Body of pancreas (tissue), 4 donors: ENCODE data around the gene UPP2. TPM values are rescaled to one million over a fixed set of nuclear protein-coding genes. Genes with fewer than 3 reads are reported as not detected.

Source experiments
- ATAC-seq: fragments of 150-250 bp; one replicate; pipeline ENCODE4 v1.9.1; 2016
- DNase-seq, 4 donors: peaks; one replicate each; pipeline ENCODE4 v3.0.0-alpha.2; 2019
- H3K27ac ChIP-seq, 4 donors: fragments of 200-600 bp; sonication (generic); 1 replicate in 3 of 4; 2 replicates in 1 of 4; pipeline versions ENCODE4 v1.5.1 to v1.6.1; 2016 to 2019; ENCODE audit warnings: mild to moderate bottlenecking in 1 of 4, mixed read lengths in 1 of 4, moderate library complexity in 1 of 4
- H3K27me3 ChIP-seq, 2 donors: fragments of 200-600 bp; sonication (generic); one replicate each; pipeline ENCODE4 v1.6.0; 2016; ENCODE audit warnings: mild to moderate bottlenecking in 1 of 2
- H3K36me3 ChIP-seq, 2 donors: fragments of 200-600 bp; sonication (generic); replicated peaks in 1 of 2; 2 replicates each; pipeline ENCODE4 v1.5.1; 2016; ENCODE audit warnings: low read depth in 2 of 2; ENCODE audit not compliant: insufficient read depth in 1 of 2
- H3K4me1 ChIP-seq: fragments of 200-600 bp; sonication (generic); one replicate; pipeline ENCODE4 v1.6.0; 2016
- H3K4me3 ChIP-seq, 2 donors: fragments of 200-600 bp; sonication (generic); 1 replicate in 1 of 2; 2 replicates in 1 of 2; pipeline ENCODE4 v1.5.1; 2016 to 2019
- H3K9me3 ChIP-seq, 3 donors: fragments of 200-600 bp; sonication (generic); 1 replicate in 2 of 3; 2 replicates in 1 of 3; pipeline ENCODE4 v1.5.1; 2016
- POLR2A ChIP-seq, 3 donors: fragments of 450-650 bp; IDR thresholded peaks; one replicate each; pipeline ENCODE4 v1.6.1; 2016; ENCODE audit warnings: antibody characterized with exemption in 3 of 3, mild to moderate bottlenecking in 2 of 3
- WGBS, 2 donors: methylation state at CpG; one replicate each; pipeline ENCODE4 v1.1.5; 2017; 5-methylcytosine and 5-hydroxymethylcytosine counted together
- intact Hi-C: fragments of 100-400 bp; cut with DNase I; formaldehyde crosslinking; loops from one replicate; pipeline ENCODE4 v1.15.1; 2023
- total RNA-seq, 2 donors: library from RNA; depleted of rRNA; stranded (reverse); fragments of >200 nt; gene quantifications; one replicate each; pipeline ENCODE4 v1.1.0, GENCODE V29; 2016
- TF ChIP-seq, protein P1 (sequence below), 7 experiments: fragments of 450-650 bp in 4 of 7; fragments of 200-600 bp in 3 of 7; sonication (generic) in 3 of 7; IDR thresholded peaks; one replicate each; pipeline ENCODE4 v1.5.1; 2016 to 2019; ENCODE audit warnings: antibody characterized with exemption in 7 of 7

The UPP2 gene
- total RNA-seq, 2 donors from 2014 or later = not detected

DNA sequence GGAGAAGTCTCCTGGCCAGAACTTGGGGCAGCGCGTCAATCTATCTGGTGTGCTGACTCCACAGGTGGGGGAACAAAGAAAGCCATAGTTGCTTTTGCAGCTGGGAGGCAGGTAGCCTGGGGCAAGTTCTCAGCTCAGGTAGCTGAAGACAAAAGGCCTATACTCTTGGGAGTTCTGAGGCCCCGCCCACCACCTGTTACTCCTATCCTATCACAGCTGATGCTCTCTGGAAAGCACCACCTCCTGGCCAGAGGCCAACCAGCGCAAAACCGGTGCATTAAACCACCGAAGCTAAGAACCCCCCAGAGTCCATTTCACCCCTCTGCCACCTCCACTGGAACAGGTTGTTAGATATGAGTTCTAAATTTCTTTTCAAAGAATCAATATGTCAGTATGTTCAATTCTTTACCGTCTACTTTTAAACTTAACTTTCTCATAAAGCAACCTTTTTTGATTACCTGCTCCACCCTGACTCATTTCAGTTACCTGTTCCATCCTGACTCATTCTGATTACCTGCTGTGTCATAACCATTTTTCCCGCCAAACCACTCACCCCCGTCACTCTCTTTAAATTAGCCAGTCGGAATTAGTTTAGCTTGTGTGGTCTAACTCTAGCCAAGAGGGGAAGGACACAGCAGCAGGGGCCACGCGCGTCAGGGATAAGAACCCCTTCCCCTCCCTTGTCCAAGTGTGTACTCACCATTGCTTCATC, 43.4 kb downstream of the UPP2 start:
- 90 to 95% methylated on average over 13 of the region's 13 CpGs for WGBS, 2 donors
- Histone ChIP-seq H3K36me3 (no peaks in the 10 kb centered on the region), H3K4me3 (no peak overlapping the region), H3K27me3 (no peaks in the 10 kb centered on the region), H3K9me3 (no peaks in the 10 kb centered on the region), H3K27ac (no peak overlapping the region), H3K4me1 (no peaks in the 10 kb centered on the region)
- DNase-seq (no peak), ATAC-seq (no peak)
- TF ChIP-seq POLR2A (IDR thresholded peaks at IDR 0.05) = no peak
- TF ChIP-seq, protein P1, sequence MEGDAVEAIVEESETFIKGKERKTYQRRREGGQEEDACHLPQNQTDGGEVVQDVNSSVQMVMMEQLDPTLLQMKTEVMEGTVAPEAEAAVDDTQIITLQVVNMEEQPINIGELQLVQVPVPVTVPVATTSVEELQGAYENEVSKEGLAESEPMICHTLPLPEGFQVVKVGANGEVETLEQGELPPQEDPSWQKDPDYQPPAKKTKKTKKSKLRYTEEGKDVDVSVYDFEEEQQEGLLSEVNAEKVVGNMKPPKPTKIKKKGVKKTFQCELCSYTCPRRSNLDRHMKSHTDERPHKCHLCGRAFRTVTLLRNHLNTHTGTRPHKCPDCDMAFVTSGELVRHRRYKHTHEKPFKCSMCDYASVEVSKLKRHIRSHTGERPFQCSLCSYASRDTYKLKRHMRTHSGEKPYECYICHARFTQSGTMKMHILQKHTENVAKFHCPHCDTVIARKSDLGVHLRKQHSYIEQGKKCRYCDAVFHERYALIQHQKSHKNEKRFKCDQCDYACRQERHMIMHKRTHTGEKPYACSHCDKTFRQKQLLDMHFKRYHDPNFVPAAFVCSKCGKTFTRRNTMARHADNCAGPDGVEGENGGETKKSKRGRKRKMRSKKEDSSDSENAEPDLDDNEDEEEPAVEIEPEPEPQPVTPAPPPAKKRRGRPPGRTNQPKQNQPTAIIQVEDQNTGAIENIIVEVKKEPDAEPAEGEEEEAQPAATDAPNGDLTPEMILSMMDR (IDR thresholded peaks at IDR 0.05) = no peak
- intact Hi-C loops = no loop called here

DNA sequence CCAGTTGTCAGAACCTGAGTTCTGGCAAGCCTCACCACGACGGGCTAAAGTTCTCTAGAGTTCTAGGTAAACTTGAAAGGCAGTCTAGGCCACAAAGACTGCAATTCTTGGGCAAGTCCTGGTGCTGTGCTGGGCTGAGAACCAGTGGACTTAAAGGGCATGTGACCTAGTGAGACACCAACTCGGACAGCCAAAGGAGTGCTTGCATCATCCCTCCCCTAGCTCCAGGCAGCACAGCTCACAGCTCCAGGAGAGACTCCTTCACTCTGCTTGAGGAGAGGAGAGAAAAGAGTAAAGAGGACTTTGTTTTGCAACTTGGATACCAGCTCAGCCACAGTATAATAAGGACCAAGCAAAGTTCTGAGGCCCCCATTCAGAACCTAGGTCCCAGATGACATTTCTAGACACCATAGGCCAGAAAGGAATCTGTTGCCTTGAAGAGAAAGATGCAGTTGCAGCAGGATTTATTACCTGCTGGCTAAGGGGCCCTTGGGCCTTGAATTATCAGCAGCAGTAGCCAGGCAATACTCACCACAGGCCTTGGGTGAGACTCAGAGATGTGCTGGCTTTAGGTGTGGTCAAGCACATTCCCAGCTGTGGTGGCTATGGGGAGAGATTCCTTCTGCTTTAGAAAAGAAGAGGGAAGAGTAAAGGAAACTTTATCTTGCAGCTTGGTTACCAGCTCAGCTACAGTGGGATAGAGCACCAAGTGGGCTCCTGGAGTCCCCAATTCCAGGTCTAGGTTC, 51.8 kb downstream of the UPP2 start:
- Histone ChIP-seq H3K36me3 (no peaks in the 10 kb centered on the region), H3K27ac (no peak overlapping the region), H3K9me3 (no peaks in the 10 kb centered on the region), H3K4me1 (no peaks in the 10 kb centered on the region), H3K4me3 (no peak overlapping the region), H3K27me3 (no peaks in the 10 kb centered on the region)
- WGBS, 2 donors = 57 to 79% methylated on average over 1 to 3 of the region's 3 CpGs
- ATAC-seq (no peak), DNase-seq (no peak)
- no peak for TF ChIP-seq POLR2A (IDR thresholded peaks at IDR 0.05)
- TF ChIP-seq, protein P1 (IDR thresholded peaks at IDR 0.05) = no peak
- intact Hi-C loops = no loop called here

- ATAC-seq (no peak), DNase-seq (no peak)
- intact Hi-C loops = no loop called here
- no peaks in the 10 kb centered on the region for H3K36me3 ChIP-seq
- H3K27me3 ChIP-seq = no peaks in the 10 kb centered on the region
- no peaks in the 10 kb centered on the region for H3K4me1 ChIP-seq
- no peaks in the 10 kb centered on the region for H3K9me3 ChIP-seq
- H3K27ac ChIP-seq = no peak overlapping the region
- no peak overlapping the region for H3K4me3 ChIP-seq
- no peak for TF ChIP-seq POLR2A (IDR thresholded peaks at IDR 0.05)
- TF ChIP-seq, protein P1 (IDR thresholded peaks at IDR 0.05) = no peak
Observed at GRCh38 chr2:158154596-158154995, 52.9 kb downstream of the UPP2 start.

GRCh38 chr2:158172719-158173118, 71.0 kb downstream of the UPP2 start:
- H3K27me3 ChIP-seq = no peaks in the 10 kb centered on the region
- ATAC-seq = no peak
- no peak overlapping the region for H3K4me3 ChIP-seq
- no peak overlapping the region for H3K27ac ChIP-seq
- WGBS, 2 donors = 27 to 33% methylated on average over 2 of the region's 2 CpGs
- H3K36me3 ChIP-seq = no peaks in the 10 kb centered on the region
- H3K9me3 ChIP-seq = no peaks in the 10 kb centered on the region
- intact Hi-C loops = no loop called here
- no peak for DNase-seq
- no peak for TF ChIP-seq POLR2A (IDR thresholded peaks at IDR 0.05)
- TF ChIP-seq, protein P1 (IDR thresholded peaks at IDR 0.05) = no peak
- H3K4me1 ChIP-seq = no peaks in the 10 kb centered on the region
